ENCODE measurements around the gene RIC8A. TPM values are rescaled to one million over a fixed set of nuclear protein-coding genes. Genes with fewer than 3 reads are reported as not detected.
A peak's percentile ranks its signal among the peaks of the same experiment; 100 is the strongest.

RIC8A gene
- total and polyA plus RNA-seq, 10 of the 15 experiments (the other 5 are each of a cell fraction or from before 2014, with no cell fraction given) = 10.4 to 157 (median 81.4) TPM

DNA sequence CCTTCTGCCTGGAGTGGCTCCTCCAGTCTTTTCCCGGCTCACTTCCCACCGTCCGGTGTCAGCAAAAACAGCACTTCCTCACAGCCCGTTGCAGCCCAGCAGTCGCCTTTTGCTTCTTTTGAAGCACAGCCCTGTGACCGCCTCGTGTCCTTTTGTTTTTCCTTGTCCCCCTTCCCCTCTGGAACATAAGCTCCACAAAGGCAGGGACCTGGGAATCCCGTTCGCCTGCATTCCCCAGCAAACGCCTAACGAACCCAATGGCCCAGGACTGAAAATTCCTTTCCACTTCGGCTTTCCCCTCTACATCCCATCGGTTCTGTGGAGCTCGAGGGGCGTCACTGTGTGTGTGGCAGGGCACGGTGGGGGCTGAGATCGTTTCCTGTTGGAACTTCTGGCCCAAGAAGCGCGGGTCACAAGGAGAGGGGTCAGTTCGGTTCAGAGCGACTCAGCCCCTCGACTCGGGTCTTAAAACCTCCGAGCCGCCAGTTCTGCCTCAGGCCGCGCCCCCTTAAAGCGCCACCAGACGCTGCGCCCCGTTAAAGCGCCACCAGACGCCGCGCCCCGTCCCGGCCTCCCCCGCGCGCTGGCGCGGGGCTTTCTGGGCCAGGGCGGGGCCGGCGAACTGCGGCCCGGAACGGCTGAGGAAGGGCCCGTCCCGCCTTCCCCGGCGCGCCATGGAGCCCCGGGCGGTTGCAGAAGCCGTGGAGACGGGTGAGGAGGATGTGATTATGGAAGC is 841 bp downstream of the RIC8A start (continued):
- TF ChIP-seq, protein P1, sequence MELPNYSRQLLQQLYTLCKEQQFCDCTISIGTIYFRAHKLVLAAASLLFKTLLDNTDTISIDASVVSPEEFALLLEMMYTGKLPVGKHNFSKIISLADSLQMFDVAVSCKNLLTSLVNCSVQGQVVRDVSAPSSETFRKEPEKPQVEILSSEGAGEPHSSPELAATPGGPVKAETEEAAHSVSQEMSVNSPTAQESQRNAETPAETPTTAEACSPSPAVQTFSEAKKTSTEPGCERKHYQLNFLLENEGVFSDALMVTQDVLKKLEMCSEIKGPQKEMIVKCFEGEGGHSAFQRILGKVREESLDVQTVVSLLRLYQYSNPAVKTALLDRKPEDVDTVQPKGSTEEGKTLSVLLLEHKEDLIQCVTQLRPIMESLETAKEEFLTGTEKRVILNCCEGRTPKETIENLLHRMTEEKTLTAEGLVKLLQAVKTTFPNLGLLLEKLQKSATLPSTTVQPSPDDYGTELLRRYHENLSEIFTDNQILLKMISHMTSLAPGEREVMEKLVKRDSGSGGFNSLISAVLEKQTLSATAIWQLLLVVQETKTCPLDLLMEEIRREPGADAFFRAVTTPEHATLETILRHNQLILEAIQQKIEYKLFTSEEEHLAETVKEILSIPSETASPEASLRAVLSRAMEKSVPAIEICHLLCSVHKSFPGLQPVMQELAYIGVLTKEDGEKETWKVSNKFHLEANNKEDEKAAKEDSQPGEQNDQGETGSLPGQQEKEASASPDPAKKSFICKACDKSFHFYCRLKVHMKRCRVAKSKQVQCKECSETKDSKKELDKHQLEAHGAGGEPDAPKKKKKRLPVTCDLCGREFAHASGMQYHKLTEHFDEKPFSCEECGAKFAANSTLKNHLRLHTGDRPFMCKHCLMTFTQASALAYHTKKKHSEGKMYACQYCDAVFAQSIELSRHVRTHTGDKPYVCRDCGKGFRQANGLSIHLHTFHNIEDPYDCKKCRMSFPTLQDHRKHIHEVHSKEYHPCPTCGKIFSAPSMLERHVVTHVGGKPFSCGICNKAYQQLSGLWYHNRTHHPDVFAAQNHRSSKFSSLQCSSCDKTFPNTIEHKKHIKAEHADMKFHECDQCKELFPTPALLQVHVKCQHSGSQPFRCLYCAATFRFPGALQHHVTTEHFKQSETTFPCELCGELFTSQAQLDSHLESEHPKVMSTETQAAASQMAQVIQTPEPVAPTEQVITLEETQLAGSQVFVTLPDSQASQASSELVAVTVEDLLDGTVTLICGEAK (IDR thresholded peaks at IDR 0.05; ENCODE audit: borderline replicate concordance) = no peak; the same call in 1 of the 2 replicates
- TF ChIP-seq FOXM1 (IDR thresholded peaks at IDR 0.05; ENCODE audit: low read depth, low read length) (no peak), MXI1 (IDR thresholded peaks at IDR 0.05; ENCODE audit: low read depth, low read length) (peak; percentile 73)

GRCh38 chr11:208917-209260 is 1.4 kb downstream of the RIC8A start:
- WGBS (ENCODE audit: insufficient coverage, insufficient replicate concordance, low lambda C conversion rate, missing lambda C conversion rate) = 3% methylated on average over 15 of the region's 26 CpGs
- CTCF ChIA-PET = interaction anchor here (1.1 to 2.5 kb wide), 2 partner anchors 8 to 42 kb away, joined by 4 to 8 read pairs; no protein-coding TSS in a partner anchor
- BruUV-seq (replicated peaks) = no TSS peak
- intact Hi-C loops (cut with micrococcal nuclease; ENCODE audit: unreplicated experiment) (loop anchor here (5.0 to 10.0 kb wide), 3 partner anchors 98 to 236 kb away; partner anchors contain the start of genes ANO9 and IFITM2), in situ Hi-C loops (cut with MboI) (loop anchor here (5.0 to 10.0 kb wide), 2 partner anchors 156 to 298 kb away; partner anchors contain the start of genes B4GALNT4 and RNH1)
- Histone ChIP-seq H3K79me2 (ENCODE audit: control insufficient read depth, insufficient read depth, low read length) (peaks cover 57% of the 10 kb centered on the region), H3K9ac (ENCODE audit: control insufficient read depth, insufficient read depth, low read length) (peak overlapping the region; percentile 98), H3K4me1 (ENCODE audit: control insufficient read depth, insufficient read depth, low read length) (peaks cover 27% of the 10 kb centered on the region), H4K20me1 (ENCODE audit: control insufficient read depth, insufficient read depth) (peaks cover 8% of the 10 kb centered on the region), H3K9me3 (replicated peaks; ENCODE audit: control insufficient read depth, insufficient read depth, low read length) (no peaks in the 10 kb centered on the region), H3K27me3 (replicated peaks in 1 of 2; ENCODE audit: control insufficient read depth in 2 of 2, insufficient read depth in 2 of 2, low read length in 1 of 2) (no peaks in the 10 kb centered on the region), H2AFZ (ENCODE audit: control insufficient read depth, low read depth, low read length) (no peak overlapping the region), H3K27ac (ENCODE audit: control insufficient read depth, insufficient read depth) (peak overlapping the region; percentile 97), H3K4me2 (ENCODE audit: control insufficient read depth, insufficient read depth) (peak overlapping the region; percentile 90), H3K36me3 (ENCODE audit: control insufficient read depth in 2 of 2, insufficient read depth in 2 of 2, low read length in 1 of 2) (peaks cover 22 to 45% of the 10 kb centered on the region in 2 experiments), H3K4me3 (peak overlapping the region; percentile 76)
- ATAC-seq (peak; percentile 10), FAIRE-seq (no peak), DNase-seq (ENCODE audit: low read depth, low spot score) (no peak)
- RAD21 ChIA-PET (ENCODE audit: unreplicated experiment) = interaction anchor here (2.5 kb wide), 1 partner anchor 59 kb away, joined by 9 read pairs; no protein-coding TSS in a partner anchor
- SMC1A ChIA-PET (ENCODE audit: uncharacterized antibody, unreplicated experiment) = interaction anchor here (0.6 kb wide), 1 partner anchor 308 kb away, joined by 3 read pairs; no protein-coding TSS in a partner anchor
- TF ChIP-seq SRF (IDR thresholded peaks at IDR 0.05; ENCODE audit: low read depth in 2 of 2, low read length in 2 of 2) = no peak
- no peak for TF ChIP-seq CHD4 (IDR thresholded peaks at IDR 0.05)
- no peak for TF ChIP-seq ASH2L (IDR thresholded peaks at IDR 0.05; ENCODE audit: borderline replicate concordance, low read depth)
- TF ChIP-seq, protein P2, sequence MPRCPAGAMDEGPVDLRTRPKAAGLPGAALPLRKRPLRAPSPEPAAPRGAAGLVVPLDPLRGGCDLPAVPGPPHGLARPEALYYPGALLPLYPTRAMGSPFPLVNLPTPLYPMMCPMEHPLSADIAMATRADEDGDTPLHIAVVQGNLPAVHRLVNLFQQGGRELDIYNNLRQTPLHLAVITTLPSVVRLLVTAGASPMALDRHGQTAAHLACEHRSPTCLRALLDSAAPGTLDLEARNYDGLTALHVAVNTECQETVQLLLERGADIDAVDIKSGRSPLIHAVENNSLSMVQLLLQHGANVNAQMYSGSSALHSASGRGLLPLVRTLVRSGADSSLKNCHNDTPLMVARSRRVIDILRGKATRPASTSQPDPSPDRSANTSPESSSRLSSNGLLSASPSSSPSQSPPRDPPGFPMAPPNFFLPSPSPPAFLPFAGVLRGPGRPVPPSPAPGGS (IDR thresholded peaks at IDR 0.05; ENCODE audit: borderline replicate concordance, insufficient read depth, low read depth, low read length, poor library complexity, severe bottlenecking) = peak; percentile 1
- TF ChIP-seq EGR1 (IDR thresholded peaks at IDR 0.05; ENCODE audit: borderline replicate concordance in 1 of 2, low read depth in 2 of 2, low read length in 2 of 2) = peak in 1 of 2 experiments; percentile 44; a peak in 1 of 3 replicates
- no peak for TF ChIP-seq KLF5 (IDR thresholded peaks at IDR 0.05; ENCODE audit: partially characterized antibody)
- no peak for TF ChIP-seq STAT1 (conservative IDR thresholded peaks at IDR 0.05)
- POLR2A ChIA-PET = interaction anchor here (1.0 to 2.5 kb wide), 3 partner anchors 21 to 233 kb away, joined by 3 to 12 read pairs (median 4); partner anchors contain the start of genes ANO9 and SIRT3
